Measurements from ENCODE around the gene IRX1.

The IRX1 gene

DNA sequence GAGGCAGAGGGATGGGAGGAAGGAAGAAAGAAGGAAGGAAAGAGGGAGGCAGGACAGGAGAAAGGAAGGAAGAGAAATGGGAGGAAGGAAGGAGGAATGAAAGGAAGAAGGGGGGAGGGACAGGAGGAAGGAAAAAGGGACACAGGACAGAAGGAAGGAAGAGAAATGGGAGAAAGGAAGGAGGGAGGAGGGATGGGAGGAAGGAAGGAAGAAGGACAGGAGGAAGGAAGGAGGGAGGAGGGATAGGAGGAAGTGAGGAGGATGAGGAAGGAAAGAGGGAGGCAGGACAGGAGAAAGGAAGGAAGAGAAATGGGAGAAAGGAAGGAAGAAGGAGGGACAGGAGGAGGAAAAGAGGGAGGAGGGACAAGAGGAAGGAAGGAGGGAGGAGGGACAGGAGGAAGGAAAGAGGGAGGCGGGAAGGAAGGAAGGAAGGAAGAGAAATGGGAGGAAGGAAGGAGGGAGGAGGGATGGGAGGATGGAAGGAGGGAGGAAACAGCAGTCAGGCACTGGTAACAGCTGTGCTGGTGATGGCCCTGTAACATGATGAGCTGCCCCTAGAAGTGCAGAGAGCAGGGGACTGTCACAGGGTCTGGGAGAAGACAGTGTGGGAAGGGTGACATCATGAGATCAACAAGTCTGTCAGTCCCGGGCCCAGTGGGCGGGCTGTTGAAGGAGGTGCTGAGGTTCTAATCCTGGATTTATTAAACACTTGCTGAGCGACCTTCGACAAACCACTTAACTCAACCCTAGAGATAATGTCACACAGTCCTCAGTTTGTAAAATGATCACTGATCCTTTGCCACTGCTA is 10.7 kb upstream of the IRX1 start:
- no peaks in the 10 kb centered on the region for H3K4me1 ChIP-seq (ENCODE audit: low read depth, poor library complexity, severe bottlenecking)
- no peaks in the 10 kb centered on the region for H3K36me3 ChIP-seq (ENCODE audit: insufficient read depth)
- H3K79me2 ChIP-seq (ENCODE audit: insufficient read depth, low read depth), result no peaks in the 10 kb centered on the region
- no peaks in the 10 kb centered on the region for H4K20me1 ChIP-seq (ENCODE audit: insufficient read depth)
- H3K27ac ChIP-seq, result no peak overlapping the region
- no peak overlapping the region for H3K4me3 ChIP-seq (IDR thresholded peaks at IDR 0.05; ENCODE audit: insufficient read depth, low read depth, low read length)
- no peaks in the 10 kb centered on the region for H3K27me3 ChIP-seq (ENCODE audit: insufficient read depth, low read depth)
- H3K4me2 ChIP-seq, result no peak overlapping the region
- H2AFZ ChIP-seq (ENCODE audit: low read depth), result no peak overlapping the region
- H3K9ac ChIP-seq, result no peak overlapping the region
- TF ChIP-seq, protein P1, sequence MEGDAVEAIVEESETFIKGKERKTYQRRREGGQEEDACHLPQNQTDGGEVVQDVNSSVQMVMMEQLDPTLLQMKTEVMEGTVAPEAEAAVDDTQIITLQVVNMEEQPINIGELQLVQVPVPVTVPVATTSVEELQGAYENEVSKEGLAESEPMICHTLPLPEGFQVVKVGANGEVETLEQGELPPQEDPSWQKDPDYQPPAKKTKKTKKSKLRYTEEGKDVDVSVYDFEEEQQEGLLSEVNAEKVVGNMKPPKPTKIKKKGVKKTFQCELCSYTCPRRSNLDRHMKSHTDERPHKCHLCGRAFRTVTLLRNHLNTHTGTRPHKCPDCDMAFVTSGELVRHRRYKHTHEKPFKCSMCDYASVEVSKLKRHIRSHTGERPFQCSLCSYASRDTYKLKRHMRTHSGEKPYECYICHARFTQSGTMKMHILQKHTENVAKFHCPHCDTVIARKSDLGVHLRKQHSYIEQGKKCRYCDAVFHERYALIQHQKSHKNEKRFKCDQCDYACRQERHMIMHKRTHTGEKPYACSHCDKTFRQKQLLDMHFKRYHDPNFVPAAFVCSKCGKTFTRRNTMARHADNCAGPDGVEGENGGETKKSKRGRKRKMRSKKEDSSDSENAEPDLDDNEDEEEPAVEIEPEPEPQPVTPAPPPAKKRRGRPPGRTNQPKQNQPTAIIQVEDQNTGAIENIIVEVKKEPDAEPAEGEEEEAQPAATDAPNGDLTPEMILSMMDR (conservative IDR thresholded peaks at IDR 0.05; ENCODE audit: low read depth, low read length), result no peak

DNA sequence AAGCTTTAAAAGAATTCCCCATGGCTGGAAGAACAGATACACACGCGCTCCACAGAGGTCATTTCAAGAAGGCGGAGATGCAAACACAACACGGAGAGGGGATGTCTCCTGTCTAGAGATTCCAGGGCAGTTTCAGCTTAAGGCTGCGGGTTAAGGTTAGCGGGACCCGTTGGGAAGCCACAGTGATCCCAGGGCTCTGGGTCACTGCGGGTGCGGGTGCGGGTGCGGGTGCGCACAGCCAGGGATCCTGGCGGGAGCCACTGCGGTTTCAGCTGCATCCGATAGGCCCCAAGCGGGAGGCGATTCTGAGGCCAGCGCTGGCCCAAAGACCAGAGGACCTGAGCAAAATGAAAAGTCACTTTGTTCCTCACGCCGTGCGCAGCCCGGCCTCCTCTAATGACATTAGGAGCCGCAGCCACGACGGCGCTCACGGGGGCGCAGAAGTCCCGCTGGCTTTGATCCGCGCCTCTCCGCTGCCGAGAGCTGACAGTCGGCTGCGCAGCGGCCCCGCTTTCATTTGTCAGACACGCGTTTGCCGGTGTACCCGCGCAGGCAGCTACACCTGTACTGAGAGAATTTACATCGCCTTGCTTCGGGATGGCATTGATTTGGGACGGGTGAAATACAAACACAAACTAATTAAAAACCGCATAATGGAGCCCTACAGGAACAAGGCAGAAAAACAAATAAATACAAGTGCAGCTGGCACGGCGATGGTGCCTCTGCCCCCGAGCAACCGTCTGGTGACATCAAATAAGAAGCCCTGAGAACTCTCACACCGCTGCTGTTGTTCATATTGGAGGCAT is 5.3 kb upstream of the IRX1 start:
- Histone ChIP-seq H3K4me1 (ENCODE audit: low read depth, poor library complexity, severe bottlenecking) (no peaks in the 10 kb centered on the region), H3K27me3 (ENCODE audit: insufficient read depth, low read depth) (no peaks in the 10 kb centered on the region), H3K27ac (no peak overlapping the region), H3K9ac (no peak overlapping the region), H3K79me2 (ENCODE audit: insufficient read depth, low read depth) (no peaks in the 10 kb centered on the region), H3K4me3 (IDR thresholded peaks at IDR 0.05; ENCODE audit: insufficient read depth, low read depth, low read length) (no peak overlapping the region), H4K20me1 (ENCODE audit: insufficient read depth) (no peaks in the 10 kb centered on the region), H3K36me3 (ENCODE audit: insufficient read depth) (no peaks in the 10 kb centered on the region), H2AFZ (ENCODE audit: low read depth) (no peak overlapping the region), H3K4me2 (no peak overlapping the region)
- TF ChIP-seq, protein P1 (conservative IDR thresholded peaks at IDR 0.05; ENCODE audit: low read depth, low read length), result no peak

DNA sequence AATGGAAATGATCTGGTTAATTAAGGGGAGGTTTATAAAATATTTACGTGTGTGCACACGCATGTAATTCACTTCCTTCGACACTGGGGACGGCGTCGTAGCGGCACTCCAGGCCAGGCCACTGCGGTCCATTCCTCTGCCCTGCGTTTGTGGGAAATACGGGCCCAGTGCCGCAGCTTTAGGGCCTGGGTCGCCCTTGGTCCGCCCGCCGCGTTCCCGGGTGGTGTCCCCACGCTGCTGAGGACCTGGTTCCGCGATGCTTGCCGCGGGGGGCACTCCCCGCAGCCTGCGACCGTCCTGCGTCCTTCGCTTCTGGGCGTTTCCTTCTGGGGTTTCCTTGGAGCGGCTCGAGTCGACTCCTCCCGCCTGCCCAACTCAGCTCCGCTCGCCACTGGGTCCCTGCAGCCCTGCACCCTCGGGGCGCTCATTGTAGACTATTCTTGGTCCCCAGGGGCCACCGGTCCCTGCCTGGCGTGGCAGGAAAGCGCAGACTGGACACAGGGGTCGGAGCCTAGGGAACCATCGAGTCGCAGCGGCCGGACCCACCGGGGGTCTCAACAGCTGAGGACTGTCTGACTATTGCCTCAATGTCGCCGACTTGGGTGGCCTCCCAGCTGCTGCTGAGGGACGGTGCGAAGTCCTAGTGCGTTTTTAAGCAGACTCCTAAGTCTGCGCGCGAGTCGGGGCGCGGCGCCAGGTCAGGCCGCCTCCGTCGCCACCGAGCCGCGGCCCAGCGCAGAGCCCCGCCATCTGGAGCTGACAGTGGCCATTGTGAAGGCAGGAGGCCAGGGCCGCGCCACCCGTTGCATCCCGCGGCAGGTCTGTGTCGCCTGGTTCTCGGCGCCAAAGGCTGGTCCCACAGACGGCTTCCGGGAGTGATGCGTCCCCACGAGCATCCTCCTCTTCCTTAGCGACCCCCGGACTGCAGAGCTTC is 4.4 kb upstream of the IRX1 start:
- no peak overlapping the region for H3K27ac ChIP-seq
- H4K20me1 ChIP-seq (ENCODE audit: insufficient read depth), result no peaks in the 10 kb centered on the region
- H3K9ac ChIP-seq, result no peak overlapping the region
- H3K27me3 ChIP-seq (ENCODE audit: insufficient read depth, low read depth), result no peaks in the 10 kb centered on the region
- no peak overlapping the region for H3K4me2 ChIP-seq
- no peak overlapping the region for H3K4me3 ChIP-seq (IDR thresholded peaks at IDR 0.05; ENCODE audit: insufficient read depth, low read depth, low read length)
- no peaks in the 10 kb centered on the region for H3K4me1 ChIP-seq (ENCODE audit: low read depth, poor library complexity, severe bottlenecking)
- TF ChIP-seq, protein P1 (conservative IDR thresholded peaks at IDR 0.05; ENCODE audit: low read depth, low read length), result no peak
- H2AFZ ChIP-seq (ENCODE audit: low read depth), result no peak overlapping the region
- H3K36me3 ChIP-seq (ENCODE audit: insufficient read depth), result no peaks in the 10 kb centered on the region
- no peaks in the 10 kb centered on the region for H3K79me2 ChIP-seq (ENCODE audit: insufficient read depth, low read depth)

DNA sequence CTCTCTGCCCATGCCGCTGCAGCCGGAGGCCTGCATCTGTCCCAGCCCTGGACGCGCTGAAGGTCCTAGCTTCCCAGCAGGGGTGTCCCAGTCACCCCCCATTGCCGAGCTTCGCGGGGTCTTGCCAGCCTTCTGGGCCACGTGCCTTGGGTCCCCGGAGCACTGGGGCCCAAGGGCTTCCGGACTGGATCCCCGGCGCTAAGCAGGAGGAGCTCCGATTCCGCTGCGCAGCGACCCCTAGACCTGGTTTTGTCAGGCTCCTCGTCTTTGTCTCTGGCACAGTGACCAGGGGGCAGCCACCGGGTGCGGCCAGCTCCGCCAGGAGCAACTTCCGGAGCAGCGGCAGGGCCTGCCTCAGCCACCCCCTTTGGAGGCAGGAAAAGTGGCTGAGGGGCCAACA is 3.3 kb upstream of the IRX1 start:
- no peak overlapping the region for H3K4me3 ChIP-seq (IDR thresholded peaks at IDR 0.05; ENCODE audit: insufficient read depth, low read depth, low read length)
- H3K4me1 ChIP-seq (ENCODE audit: low read depth, poor library complexity, severe bottlenecking), result no peaks in the 10 kb centered on the region
- no peaks in the 10 kb centered on the region for H3K27me3 ChIP-seq (ENCODE audit: insufficient read depth, low read depth)
- H3K79me2 ChIP-seq (ENCODE audit: insufficient read depth, low read depth), result no peaks in the 10 kb centered on the region
- no peak overlapping the region for H3K4me2 ChIP-seq
- H4K20me1 ChIP-seq (ENCODE audit: insufficient read depth), result no peaks in the 10 kb centered on the region
- TF ChIP-seq, protein P1 (conservative IDR thresholded peaks at IDR 0.05; ENCODE audit: low read depth, low read length), result no peak
- H3K9ac ChIP-seq, result no peak overlapping the region
- no peak overlapping the region for H3K27ac ChIP-seq
- H3K36me3 ChIP-seq (ENCODE audit: insufficient read depth), result no peaks in the 10 kb centered on the region
- no peak overlapping the region for H2AFZ ChIP-seq (ENCODE audit: low read depth)

Data from KMS-11 (cell line).